GM12872 (cell line): ENCODE results near the gene PBLD.

Experiments
- TF ChIP-seq, protein P1 (sequence below): IDR thresholded peaks from 3 replicates; pipeline ENCODE4 v1.5.1; 2011; ENCODE audit warnings: low read depth, mild to moderate bottlenecking, low read length, moderate library complexity; ENCODE audit not compliant: insufficient read depth

Gene PBLD

DNA sequence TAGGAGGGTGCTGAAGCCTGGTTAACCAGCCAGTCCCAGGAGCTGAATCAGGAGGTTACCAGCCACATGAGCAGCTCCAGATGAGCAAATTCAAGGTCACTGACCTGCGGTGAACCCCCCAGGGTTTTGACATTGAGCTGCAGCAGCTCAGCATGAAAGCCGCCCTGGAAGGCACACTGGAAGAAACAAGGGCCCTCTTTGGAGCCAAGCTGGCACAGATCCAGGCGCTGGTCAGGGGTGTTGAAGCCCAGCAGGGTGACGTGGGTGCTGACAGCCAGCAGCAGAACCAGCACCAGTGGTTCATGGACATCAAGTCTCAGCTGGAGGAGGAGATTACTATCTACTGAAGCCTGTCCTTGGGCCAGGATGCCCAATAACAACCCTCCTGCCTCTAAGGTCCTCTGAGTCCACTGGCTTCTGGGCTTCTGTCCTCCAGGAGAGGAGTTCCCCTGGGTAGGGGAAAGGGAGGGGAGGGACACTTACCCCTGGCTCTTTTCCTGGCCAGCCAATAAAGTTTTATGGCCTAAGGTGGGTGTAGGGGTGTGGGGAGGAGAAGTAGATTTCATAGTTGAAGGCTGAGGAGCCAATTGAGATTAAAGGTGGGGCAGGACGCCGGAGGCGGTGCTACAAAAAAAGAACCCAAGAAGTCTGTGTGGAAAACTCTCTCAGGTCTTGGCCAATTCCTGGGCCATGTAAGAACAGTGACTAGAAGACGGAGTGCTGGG, 71.4 kb downstream of the PBLD start:
- TF ChIP-seq, protein P1, sequence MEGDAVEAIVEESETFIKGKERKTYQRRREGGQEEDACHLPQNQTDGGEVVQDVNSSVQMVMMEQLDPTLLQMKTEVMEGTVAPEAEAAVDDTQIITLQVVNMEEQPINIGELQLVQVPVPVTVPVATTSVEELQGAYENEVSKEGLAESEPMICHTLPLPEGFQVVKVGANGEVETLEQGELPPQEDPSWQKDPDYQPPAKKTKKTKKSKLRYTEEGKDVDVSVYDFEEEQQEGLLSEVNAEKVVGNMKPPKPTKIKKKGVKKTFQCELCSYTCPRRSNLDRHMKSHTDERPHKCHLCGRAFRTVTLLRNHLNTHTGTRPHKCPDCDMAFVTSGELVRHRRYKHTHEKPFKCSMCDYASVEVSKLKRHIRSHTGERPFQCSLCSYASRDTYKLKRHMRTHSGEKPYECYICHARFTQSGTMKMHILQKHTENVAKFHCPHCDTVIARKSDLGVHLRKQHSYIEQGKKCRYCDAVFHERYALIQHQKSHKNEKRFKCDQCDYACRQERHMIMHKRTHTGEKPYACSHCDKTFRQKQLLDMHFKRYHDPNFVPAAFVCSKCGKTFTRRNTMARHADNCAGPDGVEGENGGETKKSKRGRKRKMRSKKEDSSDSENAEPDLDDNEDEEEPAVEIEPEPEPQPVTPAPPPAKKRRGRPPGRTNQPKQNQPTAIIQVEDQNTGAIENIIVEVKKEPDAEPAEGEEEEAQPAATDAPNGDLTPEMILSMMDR = no peak

DNA sequence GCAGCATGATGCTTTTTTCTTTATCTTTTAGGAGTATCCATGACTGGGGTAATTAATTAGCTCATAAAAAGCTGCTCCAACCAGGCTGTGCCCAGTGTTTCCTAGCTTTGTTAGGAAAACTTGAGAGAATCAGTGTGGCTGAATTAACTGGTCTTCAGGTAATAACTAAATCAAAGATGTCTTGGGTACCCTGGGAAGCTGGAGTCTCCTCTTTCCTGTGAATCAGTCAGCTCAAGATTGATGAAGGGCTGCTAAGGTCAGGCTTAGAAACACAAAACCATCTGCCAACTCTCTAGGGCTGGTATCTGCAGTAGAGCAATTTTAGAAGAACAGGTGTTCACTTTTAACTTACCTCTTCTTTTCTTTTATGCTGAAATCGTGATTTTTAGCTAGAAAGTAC, 79.4 kb downstream of the PBLD start:
- TF ChIP-seq, protein P1 = no peak

DNA sequence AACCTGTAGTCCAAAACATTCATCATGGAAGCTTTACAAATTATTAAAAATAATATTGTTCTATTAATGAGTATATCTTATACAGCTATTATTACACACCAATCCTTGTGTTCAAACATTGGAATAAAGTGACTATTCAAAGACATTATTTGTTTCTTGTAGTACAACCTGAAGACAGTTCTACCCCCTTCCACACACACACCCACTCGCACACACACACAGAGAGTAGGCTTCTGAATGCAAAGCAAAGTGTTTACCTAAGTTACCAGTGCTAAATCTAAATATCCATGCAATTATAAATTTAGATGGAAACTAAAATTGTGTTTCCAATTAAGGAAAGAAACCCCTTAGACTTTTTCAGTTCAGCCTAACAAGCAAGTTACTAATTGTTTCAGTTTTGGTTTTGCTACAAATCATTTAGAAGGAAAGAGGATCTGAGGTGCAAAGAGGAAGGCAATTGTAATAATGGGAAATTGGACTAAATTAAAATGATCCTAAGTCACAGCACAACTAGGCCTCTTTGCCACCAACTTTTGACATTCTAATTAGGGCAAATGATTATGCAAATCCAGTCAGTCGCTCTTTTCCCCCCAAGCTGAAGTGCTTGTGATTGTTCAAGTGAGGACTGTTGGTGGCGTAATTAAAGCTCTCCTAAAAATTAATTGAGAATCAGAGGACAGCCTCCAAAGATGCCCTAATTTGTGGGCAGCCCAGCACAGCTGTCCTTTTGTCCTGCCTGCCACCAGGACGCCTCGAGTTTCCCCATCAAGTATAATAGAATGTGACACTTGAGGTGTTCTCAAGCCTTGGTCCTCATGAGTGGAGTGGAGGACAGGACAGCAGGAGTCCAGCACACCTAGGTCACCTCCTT, 80.9 kb downstream of the PBLD start:
- TF ChIP-seq, protein P1 = no peak

DNA sequence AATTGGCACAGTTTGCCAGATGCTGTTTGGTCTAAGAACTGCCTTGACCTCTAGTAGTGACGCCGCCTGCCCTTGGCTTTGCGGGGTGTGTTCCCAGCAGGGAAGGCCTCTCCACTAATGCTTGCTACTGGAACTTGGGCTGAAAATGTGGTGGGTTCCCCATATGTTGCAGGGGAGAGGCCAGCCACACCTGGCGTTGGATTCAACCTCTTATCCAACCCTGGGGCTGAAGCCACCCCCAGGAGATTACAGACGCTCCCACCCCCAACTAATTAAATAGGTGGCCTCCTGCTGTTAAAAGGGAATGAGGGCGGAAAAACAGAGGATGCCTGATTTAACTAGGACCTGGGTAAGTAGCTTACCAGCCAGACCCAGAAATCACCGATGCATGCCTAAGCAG, 81.6 kb downstream of the PBLD start:
- TF ChIP-seq, protein P1 = no peak

DNA sequence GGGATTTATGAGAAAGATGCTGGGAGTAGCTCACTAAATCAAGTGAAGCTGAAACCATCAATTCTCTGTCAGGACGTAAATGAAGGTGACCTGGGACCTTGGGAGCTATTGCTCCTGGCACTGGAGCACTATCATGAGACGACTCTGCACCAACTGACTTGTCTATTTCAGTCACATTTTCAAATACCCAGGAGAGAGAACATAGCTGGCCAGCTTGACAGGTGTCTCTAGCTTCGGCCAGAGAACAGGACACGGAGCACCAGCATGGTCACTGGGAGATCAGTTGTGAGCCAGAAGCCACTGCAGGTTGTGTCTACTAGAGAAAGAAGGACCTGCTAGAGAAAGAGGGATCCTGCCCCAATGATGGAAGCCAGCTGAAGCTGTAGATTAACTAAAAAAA, 83.4 kb downstream of the PBLD start:
- TF ChIP-seq, protein P1 = no peak

DNA sequence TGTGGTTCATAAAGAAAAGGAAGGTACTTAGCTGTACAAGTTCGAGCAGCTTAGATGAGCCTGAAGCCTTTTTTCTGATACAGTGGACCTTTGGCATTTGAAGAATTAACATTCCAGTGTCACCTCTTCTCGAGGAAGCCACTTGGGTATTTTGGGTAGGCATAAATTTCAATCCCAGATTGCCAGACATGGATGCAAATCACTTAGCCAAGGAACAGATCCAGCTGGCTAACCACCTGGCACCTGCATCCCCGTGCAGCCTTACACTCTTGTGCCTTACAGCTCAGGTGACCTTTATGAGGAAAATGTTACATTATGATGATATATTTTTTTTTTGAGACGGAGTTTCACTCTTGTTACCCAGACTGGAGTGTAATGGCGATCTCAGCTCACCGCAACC, 84.8 kb downstream of the PBLD start:
- TF ChIP-seq, protein P1 = no peak

DNA sequence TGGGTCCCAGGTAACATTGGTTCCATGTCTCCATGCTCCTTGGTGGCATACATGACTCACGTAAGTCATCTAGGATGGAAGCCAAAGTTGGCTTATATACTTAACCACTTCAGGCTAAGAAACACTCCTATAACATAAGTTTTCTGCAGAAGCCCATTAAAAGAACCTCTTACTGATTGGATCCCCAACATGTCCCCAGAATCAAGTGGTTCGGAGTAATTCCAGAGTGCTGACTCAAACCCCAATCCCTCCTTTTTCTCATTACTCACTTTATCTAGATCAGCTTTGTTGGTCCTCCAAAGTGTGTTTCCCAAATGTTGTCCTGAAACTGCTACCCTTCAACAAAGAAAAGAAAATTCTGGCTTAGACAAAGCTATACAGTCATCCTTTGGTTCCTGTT, 90.7 kb downstream of the PBLD start:
- TF ChIP-seq, protein P1 = no peak
